ENCODE results near the gene ZNF10.

DNA sequence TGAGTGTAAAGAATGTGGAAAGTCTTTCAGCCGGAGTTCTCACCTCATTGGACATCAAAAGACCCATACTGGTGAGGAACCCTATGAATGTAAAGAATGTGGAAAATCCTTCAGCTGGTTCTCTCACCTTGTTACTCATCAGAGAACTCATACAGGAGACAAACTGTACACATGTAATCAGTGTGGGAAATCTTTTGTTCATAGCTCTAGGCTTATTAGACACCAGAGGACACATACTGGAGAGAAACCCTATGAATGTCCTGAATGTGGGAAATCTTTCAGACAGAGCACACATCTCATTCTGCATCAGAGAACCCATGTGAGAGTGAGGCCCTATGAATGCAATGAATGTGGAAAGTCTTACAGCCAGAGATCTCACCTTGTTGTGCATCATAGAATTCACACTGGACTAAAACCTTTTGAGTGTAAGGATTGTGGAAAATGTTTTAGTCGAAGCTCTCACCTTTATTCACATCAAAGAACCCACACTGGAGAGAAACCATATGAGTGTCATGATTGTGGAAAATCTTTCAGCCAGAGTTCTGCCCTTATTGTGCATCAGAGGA is 25.8 kb downstream of the ZNF10 start:
- TF ChIP-seq EZH2phosphoT487 (IDR thresholded peaks at IDR 0.05) (no peak), CTCF (IDR thresholded peaks at IDR 0.05) (no peak), EZH2 (IDR thresholded peaks at IDR 0.05) (no peak)

All from neural progenitor cell (in vitro differentiated cells).